Kidney epithelial cell (primary cell): ENCODE data around the gene CFAP119. TPM values are rescaled to one million over a fixed set of nuclear protein-coding genes. Genes with fewer than 3 reads are reported as not detected.

ENCODE experiments used
- DNase-seq: peaks from one replicate; pipeline ENCODE4 v3.0.0-alpha.2; 2010; ENCODE audit warnings: low read depth
- H3K27me3 ChIP-seq: 2 replicates; pipeline ENCODE4 v1.6.0; 2011; ENCODE audit warnings: low read length; ENCODE audit not compliant: control insufficient read depth, insufficient read depth
- H3K36me3 ChIP-seq: 2 replicates; pipeline ENCODE4 v1.5.1; 2011; ENCODE audit warnings: low read length; ENCODE audit not compliant: control insufficient read depth, insufficient read depth
- H3K4me3 ChIP-seq: 2 replicates; pipeline ENCODE4 v1.5.1; 2011; ENCODE audit warnings: low read depth, mild to moderate bottlenecking, control low read depth, low read length
- total RNA-seq: library from RNA; depleted of rRNA; stranded (reverse); fragments of >200 nt; gene quantifications from 2 replicates; pipeline ENCODE4 v1.2.3, GENCODE V29; 2015
- TF ChIP-seq, protein P1 (sequence below): IDR thresholded peaks from 2 replicates; pipeline ENCODE4 v1.5.1; 2011; ENCODE audit warnings: mild to moderate bottlenecking, moderate library complexity, low read length, control low read depth, inconsistent platforms; ENCODE audit not compliant: insufficient read depth, poor library complexity, severe bottlenecking

Gene CFAP119
- total RNA-seq, 1 donor from 2014 or later, result 1.6 TPM

DNA sequence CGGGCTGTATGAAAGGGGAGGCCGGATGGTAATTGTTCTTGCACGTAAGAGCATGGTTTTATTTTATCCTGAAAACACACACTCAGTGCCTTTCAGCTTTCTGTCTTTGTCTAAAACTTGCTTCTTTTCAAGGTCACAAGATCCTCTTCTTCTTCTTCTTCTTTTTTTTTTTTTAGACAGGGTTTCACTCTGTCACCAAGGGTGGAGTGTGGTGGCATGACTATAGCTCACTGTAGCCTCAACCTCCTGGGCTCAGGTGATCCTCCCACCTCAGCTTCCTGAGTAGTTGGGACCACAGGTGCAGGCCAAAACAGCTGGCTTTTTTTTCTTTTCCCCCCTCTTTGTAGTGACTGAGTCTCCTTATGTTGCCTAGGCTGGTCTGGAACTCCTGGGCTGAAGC, 41.1 kb upstream of the CFAP119 start:
- H3K4me3 ChIP-seq, result no peak overlapping the region
- TF ChIP-seq, protein P1, sequence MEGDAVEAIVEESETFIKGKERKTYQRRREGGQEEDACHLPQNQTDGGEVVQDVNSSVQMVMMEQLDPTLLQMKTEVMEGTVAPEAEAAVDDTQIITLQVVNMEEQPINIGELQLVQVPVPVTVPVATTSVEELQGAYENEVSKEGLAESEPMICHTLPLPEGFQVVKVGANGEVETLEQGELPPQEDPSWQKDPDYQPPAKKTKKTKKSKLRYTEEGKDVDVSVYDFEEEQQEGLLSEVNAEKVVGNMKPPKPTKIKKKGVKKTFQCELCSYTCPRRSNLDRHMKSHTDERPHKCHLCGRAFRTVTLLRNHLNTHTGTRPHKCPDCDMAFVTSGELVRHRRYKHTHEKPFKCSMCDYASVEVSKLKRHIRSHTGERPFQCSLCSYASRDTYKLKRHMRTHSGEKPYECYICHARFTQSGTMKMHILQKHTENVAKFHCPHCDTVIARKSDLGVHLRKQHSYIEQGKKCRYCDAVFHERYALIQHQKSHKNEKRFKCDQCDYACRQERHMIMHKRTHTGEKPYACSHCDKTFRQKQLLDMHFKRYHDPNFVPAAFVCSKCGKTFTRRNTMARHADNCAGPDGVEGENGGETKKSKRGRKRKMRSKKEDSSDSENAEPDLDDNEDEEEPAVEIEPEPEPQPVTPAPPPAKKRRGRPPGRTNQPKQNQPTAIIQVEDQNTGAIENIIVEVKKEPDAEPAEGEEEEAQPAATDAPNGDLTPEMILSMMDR, result no peak
- DNase-seq, result no peak
- no peaks in the 10 kb centered on the region for H3K36me3 ChIP-seq
- no peaks in the 10 kb centered on the region for H3K27me3 ChIP-seq

DNA sequence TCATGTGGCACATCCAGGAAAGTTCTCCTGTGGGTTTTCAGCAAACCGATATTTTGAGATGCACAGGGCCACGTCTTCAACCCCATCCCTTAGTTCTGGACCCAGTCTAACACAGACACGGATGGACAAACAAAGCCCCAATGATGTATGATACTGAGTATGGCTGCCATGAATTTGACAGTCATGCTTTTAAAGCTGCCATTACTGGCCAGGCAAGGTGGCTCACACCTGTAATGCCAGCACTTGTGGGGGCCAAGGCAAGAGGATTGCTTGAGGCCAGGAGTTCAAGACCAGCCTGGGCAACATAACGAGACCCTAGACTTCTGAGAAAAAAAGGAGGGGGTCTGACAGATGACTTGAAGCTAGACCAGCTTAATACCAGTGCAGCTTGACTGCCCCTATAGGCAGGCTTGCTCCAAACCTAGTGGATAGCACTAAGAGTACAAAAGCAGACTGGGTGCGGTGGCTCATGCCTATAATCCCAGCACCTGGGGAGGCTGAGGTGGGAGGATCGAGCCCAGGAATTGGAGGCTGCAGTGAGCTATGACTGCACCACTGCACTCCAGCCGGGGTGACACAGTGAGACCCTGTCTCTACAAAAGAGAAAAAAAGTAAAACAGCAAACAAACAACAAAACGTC, 35.9 kb upstream of the CFAP119 start:
- H3K4me3 ChIP-seq, result no peak overlapping the region
- no peaks in the 10 kb centered on the region for H3K36me3 ChIP-seq
- TF ChIP-seq, protein P1, result peak; percentile 8
- peaks cover 3% of the 10 kb centered on the region for H3K27me3 ChIP-seq
- no peak for DNase-seq

DNA sequence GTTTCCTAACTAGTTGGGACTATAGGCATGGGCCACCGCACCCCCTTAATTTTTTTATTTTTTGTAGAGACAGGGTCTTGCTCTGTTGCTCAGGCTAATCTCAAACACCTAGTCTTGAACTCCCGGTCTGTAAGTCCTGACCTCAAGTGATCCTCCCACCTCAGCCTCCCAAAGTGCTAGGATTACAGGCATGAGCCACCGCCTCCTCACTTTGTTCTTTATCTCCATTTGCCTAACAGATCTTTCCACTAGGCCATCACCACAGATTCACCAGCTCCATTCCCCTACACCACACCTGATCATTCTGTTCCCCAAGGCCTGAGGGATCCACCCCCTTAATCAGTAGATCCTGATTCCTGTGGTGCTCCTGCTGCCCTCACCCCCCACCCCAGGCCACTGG, 32.8 kb upstream of the CFAP119 start:
- no peaks in the 10 kb centered on the region for H3K36me3 ChIP-seq
- peaks cover 4% of the 10 kb centered on the region for H3K27me3 ChIP-seq
- DNase-seq, result no peak
- H3K4me3 ChIP-seq, result no peak overlapping the region
- TF ChIP-seq, protein P1, result no peak

DNA sequence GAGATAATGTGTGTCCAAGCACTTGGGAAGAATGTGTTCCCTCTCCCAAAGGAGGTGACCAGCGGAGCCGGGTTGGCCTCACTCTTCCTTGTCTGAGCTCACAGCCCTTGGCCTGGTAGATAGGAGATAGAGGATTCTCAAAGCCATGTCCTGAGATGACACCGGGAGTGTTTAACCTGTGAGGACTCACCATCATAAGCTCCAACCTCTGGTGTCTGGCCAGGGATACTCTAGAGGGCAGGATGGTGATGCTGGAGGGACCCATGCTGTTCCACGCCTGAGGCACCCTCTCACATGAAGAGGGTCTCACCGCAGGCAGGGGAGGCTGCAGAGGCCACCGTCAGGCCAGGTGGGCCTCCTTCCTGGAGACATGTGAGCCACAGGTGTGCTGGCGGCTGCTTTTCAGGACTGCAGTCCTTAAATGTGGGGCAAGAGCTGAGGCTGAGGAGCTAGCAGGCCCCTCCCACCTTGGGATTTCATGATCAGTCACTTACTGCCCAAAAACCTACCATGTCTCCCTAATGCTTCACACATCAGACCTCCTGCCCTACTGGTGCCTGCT, 31.7 kb upstream of the CFAP119 start:
- no peaks in the 10 kb centered on the region for H3K36me3 ChIP-seq

DNA sequence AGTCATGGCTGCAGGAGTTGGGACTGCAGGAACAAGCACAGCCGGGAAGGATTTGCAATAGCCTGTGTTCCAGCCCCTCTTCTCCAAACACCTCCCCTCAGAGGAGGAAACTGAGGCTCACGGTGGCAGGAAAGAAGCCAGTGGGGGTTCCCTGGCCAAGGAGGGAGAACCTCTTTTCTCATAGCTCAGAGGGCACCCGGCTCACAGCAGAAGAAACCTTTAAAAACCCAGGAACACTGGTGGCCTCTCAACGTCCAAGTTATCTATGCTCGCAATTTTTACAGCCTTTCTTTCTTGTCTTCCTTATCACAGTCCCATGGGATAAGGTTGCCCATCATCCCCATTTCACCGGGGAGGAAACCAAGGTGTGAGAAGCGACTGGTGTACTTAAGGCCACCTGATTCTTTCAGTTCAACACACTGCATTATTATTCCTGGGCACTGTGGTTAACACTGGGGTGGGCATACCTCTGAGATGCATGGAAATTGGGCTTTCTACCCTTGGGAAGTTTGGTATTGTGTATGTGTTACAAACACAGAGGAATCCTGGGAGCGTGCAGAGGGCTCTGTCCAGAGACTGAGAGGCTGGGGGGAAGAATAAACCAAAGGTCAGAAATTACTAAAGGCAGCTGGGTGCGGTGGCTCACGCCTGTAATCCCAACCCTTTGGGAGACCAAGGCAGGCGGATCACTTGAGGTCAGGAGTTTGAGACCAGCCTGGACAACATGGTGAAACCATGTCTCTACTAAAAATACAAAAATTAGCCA, 25.9 kb upstream of the CFAP119 start:
- peak overlapping the region; percentile 99 for H3K4me3 ChIP-seq
- H3K27me3 ChIP-seq, result peaks cover 1% of the 10 kb centered on the region
- TF ChIP-seq, protein P1, result no peak
- no peak for DNase-seq
- no peaks in the 10 kb centered on the region for H3K36me3 ChIP-seq

More for the DNA sequence above, 31.7 kb upstream of the CFAP119 start:
- TF ChIP-seq, protein P1, result no peak
- DNase-seq, result no peak
- H3K4me3 ChIP-seq, result no peak overlapping the region
- H3K27me3 ChIP-seq, result peaks cover 4% of the 10 kb centered on the region
